MM.1S (cell line): ENCODE data around the gene TFAP2E.

Experiments
- DNase-seq: peaks from one replicate; pipeline ENCODE4 v3.0.0-alpha.2; 2015
- H2AFZ ChIP-seq: fragments of 300-600 bp; sonication (generic); 2 replicates; pipeline ENCODE4 v1.6.0; 2016; ENCODE audit warnings: antibody characterized with exemption, low read length
- H3F3A ChIP-seq: fragments of 300-600 bp; sonication (generic); 2 replicates; pipeline ENCODE4 v1.6.1; 2016; ENCODE audit warnings: mild to moderate bottlenecking, antibody characterized with exemption, low read length, moderate library complexity, mixed read lengths; ENCODE audit not compliant: insufficient read depth
- H3K27ac ChIP-seq: fragments of 300-600 bp; sonication (generic); 2 replicates; pipeline ENCODE4 v1.5.1; 2016; ENCODE audit warnings: mild to moderate bottlenecking, low read length
- H3K27me3 ChIP-seq: fragments of 300-600 bp; sonication (generic); replicated peaks from 2 replicates; pipeline ENCODE4 v1.6.0; 2016; ENCODE audit warnings: low read length; ENCODE audit not compliant: insufficient read depth
- H3K36me3 ChIP-seq: fragments of 300-600 bp; sonication (generic); replicated peaks from 2 replicates; pipeline ENCODE4 v1.6.1; 2016; ENCODE audit warnings: mild to moderate bottlenecking, low read length, mixed read lengths; ENCODE audit not compliant: insufficient read depth
- H3K4me1 ChIP-seq: fragments of 300-600 bp; sonication (generic); 2 replicates; pipeline ENCODE4 v1.6.1; 2016; ENCODE audit warnings: low read length, mixed read lengths
- H3K4me2 ChIP-seq: fragments of 300-600 bp; sonication (generic); 2 replicates; pipeline ENCODE4 v1.6.0; 2016; ENCODE audit warnings: low read depth, low read length
- H3K4me3 ChIP-seq: fragments of 300-600 bp; sonication (generic); 2 replicates; pipeline ENCODE4 v1.5.1; 2016; ENCODE audit warnings: low read length, mixed read lengths
- H3K79me2 ChIP-seq: fragments of 300-600 bp; sonication (generic); 2 replicates; pipeline ENCODE4 v1.6.1; 2016; ENCODE audit warnings: mixed run types, low read length, mixed read lengths
- H3K9ac ChIP-seq: fragments of 300-600 bp; sonication (generic); 2 replicates; pipeline ENCODE4 v1.6.1; 2016; ENCODE audit warnings: low read length, mixed read lengths
- H3K9me2 ChIP-seq: fragments of 300-600 bp; sonication (generic); replicated peaks from 2 replicates; pipeline ENCODE4 v1.6.1; 2016; ENCODE audit warnings: mild to moderate bottlenecking, low read length, mixed read lengths; ENCODE audit not compliant: insufficient read depth
- H3K9me3 ChIP-seq: fragments of 300-600 bp; sonication (generic); replicated peaks from 2 replicates; pipeline ENCODE4 v1.6.1; 2016; ENCODE audit warnings: mild to moderate bottlenecking, low read length, mixed read lengths; ENCODE audit not compliant: insufficient read depth
- H4K20me1 ChIP-seq: fragments of 300-600 bp; sonication (generic); 2 replicates; pipeline ENCODE4 v1.6.1; 2016; ENCODE audit warnings: mild to moderate bottlenecking, low read length, moderate library complexity, mixed read lengths; ENCODE audit not compliant: insufficient read depth
- CTCF ChIP-seq: fragments of 300-600 bp; sonication (generic); IDR thresholded peaks from 2 replicates; pipeline ENCODE4 v1.5.1; 2016; ENCODE audit warnings: antibody characterized with exemption, low read length, mixed read lengths
- EZH2 ChIP-seq: fragments of 300-600 bp; sonication (generic); optimal IDR thresholded peaks from 2 replicates; pipeline ENCODE3; 2017; ENCODE audit warnings: low read depth, mild to moderate bottlenecking, antibody characterized with exemption, low read length, mixed read lengths
- EZH2phosphoT487 ChIP-seq: fragments of 300-600 bp; sonication (generic); IDR thresholded peaks from 2 replicates; pipeline ENCODE4 v1.6.1; 2018; ENCODE audit warnings: antibody characterized with exemption, low read length

Gene TFAP2E

GRCh38 chr1:35623832-35624231 is 50.7 kb downstream of the TFAP2E start:
- H3K4me2 ChIP-seq, result peak overlapping the region; percentile 61; the same call in 1 of the 2 replicates
- peak overlapping the region; percentile 81 for H3K27ac ChIP-seq
- peak; percentile 33 for DNase-seq
- H3F3A ChIP-seq, result peaks cover 17% of the 10 kb centered on the region
- no peak overlapping the region for H3K4me3 ChIP-seq
- peaks cover 8% of the 10 kb centered on the region; the same call in 1 of the 2 replicates for H4K20me1 ChIP-seq
- H3K9me2 ChIP-seq, result no peaks in the 10 kb centered on the region
- no peaks in the 10 kb centered on the region for H3K27me3 ChIP-seq
- H3K4me1 ChIP-seq, result peaks cover 16% of the 10 kb centered on the region
- H3K36me3 ChIP-seq, result peaks cover 3% of the 10 kb centered on the region; the same call in 1 of the 2 replicates
- 0 out of 2 replicates have a peak overlapping the region, but pooled peaks have one; percentile 10 for H3K9ac ChIP-seq
- H3K9me3 ChIP-seq, result no peaks in the 10 kb centered on the region
- no peak for TF ChIP-seq EZH2
- H2AFZ ChIP-seq, result no peak overlapping the region
- H3K79me2 ChIP-seq, result peaks cover 93% of the 10 kb centered on the region

DNA sequence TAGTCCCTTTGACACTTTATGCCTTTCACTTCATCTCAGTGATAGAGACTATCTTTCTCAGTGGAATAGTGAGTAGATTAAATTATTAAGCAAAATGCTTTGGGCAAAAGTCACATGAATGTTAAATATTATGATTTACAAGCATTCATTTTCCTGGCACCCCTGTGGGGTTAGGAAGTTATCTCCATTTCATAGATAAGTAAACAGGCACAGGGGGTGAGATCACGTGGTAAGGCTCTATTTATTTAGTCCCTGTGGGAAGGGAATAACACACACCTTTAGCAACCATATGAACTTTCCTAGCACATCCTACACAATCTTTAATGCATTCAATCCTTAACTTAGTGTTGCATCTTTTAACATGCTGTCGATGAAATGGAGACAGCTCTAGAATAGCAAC is 55.9 kb downstream of the TFAP2E start:
- Histone ChIP-seq H3F3A (peaks cover 2% of the 10 kb centered on the region), H4K20me1 (peaks cover 5% of the 10 kb centered on the region; the same call in 1 of the 2 replicates), H3K4me2 (no peak overlapping the region), H3K4me3 (no peak overlapping the region), H3K4me1 (peaks cover 3% of the 10 kb centered on the region; the same call in 1 of the 2 replicates), H3K27ac (no peak overlapping the region), H3K9me2 (no peaks in the 10 kb centered on the region), H3K9me3 (no peaks in the 10 kb centered on the region), H3K36me3 (peaks cover 31% of the 10 kb centered on the region; the same call in 1 of the 2 replicates), H3K9ac (no peak overlapping the region), H2AFZ (no peak overlapping the region), H3K79me2 (peaks cover 95% of the 10 kb centered on the region), H3K27me3 (no peaks in the 10 kb centered on the region)
- TF ChIP-seq CTCF (no peak), EZH2phosphoT487 (no peak), EZH2 (no peak)
- no peak for DNase-seq

- no peak for DNase-seq
- H3F3A ChIP-seq, result no peaks in the 10 kb centered on the region; the same call in 1 of the 2 replicates
- H3K27ac ChIP-seq, result no peak overlapping the region
- H3K27me3 ChIP-seq, result no peaks in the 10 kb centered on the region
- H3K36me3 ChIP-seq, result peaks cover 41% of the 10 kb centered on the region; the same call in 1 of the 2 replicates
- H4K20me1 ChIP-seq, result peaks cover 5% of the 10 kb centered on the region; the same call in 1 of the 2 replicates
- H2AFZ ChIP-seq, result no peak overlapping the region
- TF ChIP-seq EZH2 (no peak), CTCF (no peak), EZH2phosphoT487 (no peak)
- no peaks in the 10 kb centered on the region for H3K9me2 ChIP-seq
- H3K79me2 ChIP-seq, result peaks cover 96% of the 10 kb centered on the region
- H3K4me2 ChIP-seq, result no peak overlapping the region
- H3K4me3 ChIP-seq, result no peak overlapping the region
- no peak overlapping the region for H3K9ac ChIP-seq
- H3K4me1 ChIP-seq, result no peaks in the 10 kb centered on the region
- no peaks in the 10 kb centered on the region for H3K9me3 ChIP-seq
Measured at GRCh38 chr1:35631396-35631795, 58.3 kb downstream of the TFAP2E start.

- TF ChIP-seq EZH2phosphoT487 (no peak), CTCF (no peak), EZH2 (no peak)
- no peaks in the 10 kb centered on the region for H3K9me3 ChIP-seq
- H3K79me2 ChIP-seq, result peaks cover 96% of the 10 kb centered on the region
Measured at GRCh38 chr1:35633547-35633946, 60.4 kb downstream of the TFAP2E start.

More at GRCh38 chr1:35633547-35633946, 60.4 kb downstream of the TFAP2E start:
- DNase-seq, result no peak
- peaks cover 16% of the 10 kb centered on the region for H3F3A ChIP-seq
- no peak overlapping the region for H2AFZ ChIP-seq
- H3K9ac ChIP-seq, result no peak overlapping the region
- H3K4me3 ChIP-seq, result no peak overlapping the region
- H3K4me1 ChIP-seq, result peaks cover 12% of the 10 kb centered on the region
- no peak overlapping the region for H3K4me2 ChIP-seq
- no peaks in the 10 kb centered on the region for H3K27me3 ChIP-seq
- H3K9me2 ChIP-seq, result no peaks in the 10 kb centered on the region
- H3K36me3 ChIP-seq, result peaks cover 37% of the 10 kb centered on the region; the same call in 1 of the 2 replicates
- no peak overlapping the region for H3K27ac ChIP-seq
- H4K20me1 ChIP-seq, result peaks cover 12% of the 10 kb centered on the region; the same call in 1 of the 2 replicates
